ENCODE measurements around the gene PALM. TPM values are rescaled to one million over a fixed set of nuclear protein-coding genes. Genes with fewer than 3 reads are reported as not detected.

The PALM gene
- total RNA-seq, 1 experiment from 2014 or later = 18.5 TPM

- Mint-ChIP-seq H3K36me3 (ENCODE audit: insufficient read depth in 1 of 3, low read depth in 3 of 3) (peaks cover 0 to 11% (median 2%) of the 10 kb centered on the region in 3 experiments; a peak in 4 of 7 replicates), H3K4me3 (no peak overlapping the region), H3K27me3 (ENCODE audit: low read depth) (no peaks in the 10 kb centered on the region), H3K4me1 (0 out of 4 replicates have a peak, but pooled peaks cover 0 to 3% of the 10 kb centered on the region in 2 experiments), H3K27ac (no peak overlapping the region), H3K9me3 (peaks cover 12 to 16% of the 10 kb centered on the region in 2 experiments; a peak in 4 of 5 replicates)
- no peak overlapping the region for H2BK20ac ChIP-seq (ENCODE audit: low read depth, low read length, poor library complexity, severe bottlenecking)
- no peak overlapping the region for H3K18ac ChIP-seq (ENCODE audit: insufficient read length, low read depth, low read length)
- H3K23ac ChIP-seq (ENCODE audit: insufficient read length, low read depth, low read length) = no peak overlapping the region
- no peaks in the 10 kb centered on the region for H3K9me3 ChIP-seq (ENCODE audit: control insufficient read depth, low read depth, low read length)
- H3K23me2 ChIP-seq (ENCODE audit: insufficient read length, low read depth, low read length, poor library complexity, severe bottlenecking) = no peaks in the 10 kb centered on the region
- no peak overlapping the region for H3K9ac ChIP-seq (ENCODE audit: extremely low read depth, insufficient read length, low read length)
- DNase-seq = no peak
- no CpG with 5 or more reads among the region's 22 CpGs for WGBS (ENCODE audit: extremely low coverage, insufficient read length, low lambda C conversion rate)
- H3K27me3 ChIP-seq (ENCODE audit: insufficient read depth, low read length) = no peaks in the 10 kb centered on the region
- no peak overlapping the region for H2BK12ac ChIP-seq (ENCODE audit: insufficient read length, low read depth, low read length)
- H3K4me2 ChIP-seq (ENCODE audit: insufficient read depth, insufficient read length, low read length) = no peak overlapping the region
- H3K79me1 ChIP-seq (ENCODE audit: insufficient read depth, low read depth, low read length, poor library complexity, severe bottlenecking) = no peaks in the 10 kb centered on the region
- no peak overlapping the region for H2AFZ ChIP-seq (ENCODE audit: low read length)
- H3K4ac ChIP-seq (ENCODE audit: low read depth, low read length) = no peak overlapping the region
- no peaks in the 10 kb centered on the region for H3K4me1 ChIP-seq (ENCODE audit: insufficient read depth, low read length)
- no peak overlapping the region for H2BK15ac ChIP-seq (ENCODE audit: low read depth, low read length)
- H3K79me2 ChIP-seq (ENCODE audit: insufficient read depth, low read length) = no peaks in the 10 kb centered on the region
- no peak overlapping the region for H3K56ac ChIP-seq (ENCODE audit: insufficient read length, low read depth, low read length)
- H4K20me1 ChIP-seq (ENCODE audit: control insufficient read depth, insufficient read depth, insufficient read length) = no peaks in the 10 kb centered on the region
- no peak overlapping the region for H2BK5ac ChIP-seq (ENCODE audit: insufficient read length, low read length)
- H4K5ac ChIP-seq (ENCODE audit: insufficient read length, low read depth, low read length) = no peak overlapping the region
- no peak overlapping the region for H3K14ac ChIP-seq (ENCODE audit: insufficient read depth, low read length)
- no peak overlapping the region for H3T11ph ChIP-seq (ENCODE audit: low read length)
- no peak overlapping the region for H3K27ac ChIP-seq (ENCODE audit: insufficient read length, low read depth, low read length)
- H4K8ac ChIP-seq (replicated peaks; ENCODE audit: insufficient read length, low read depth, low read length) = no peak overlapping the region
- H2BK120ac ChIP-seq (ENCODE audit: low read depth, low read length, poor library complexity, severe bottlenecking) = no peak overlapping the region
- no peak overlapping the region for H4K91ac ChIP-seq (ENCODE audit: insufficient read length, low read depth, low read length)
- TF ChIP-seq CTCF (conservative IDR thresholded peaks at IDR 0.05) = no peak
- H2AK5ac ChIP-seq (ENCODE audit: insufficient read length, low read length) = no peak overlapping the region
These were observed 38.2 kb downstream of the PALM start for GRCh38 chr19:746956-747355.
